Large intestine (tissue), 3 donors: ENCODE measurements around the gene MAP2K2. TPM values are rescaled to one million over a fixed set of nuclear protein-coding genes. Genes with fewer than 3 reads are reported as not detected.

Source experiments
- DNase-seq, 2 donors: peaks; one replicate each; pipeline versions ENCODE4 v3.0.0 to v3.0.0-alpha.2; 2013
- H3K27ac ChIP-seq: one replicate; pipeline ENCODE4 v1.5.1; 2013; ENCODE audit warnings: low read length
- H3K27me3 ChIP-seq: 2 replicates; pipeline ENCODE4 v1.6.1; 2013; ENCODE audit warnings: low read length; ENCODE audit not compliant: control insufficient read depth, insufficient read depth
- H3K36me3 ChIP-seq: 2 replicates; pipeline ENCODE4 v1.6.1; 2013; ENCODE audit warnings: low read length; ENCODE audit not compliant: control insufficient read depth, insufficient read depth
- H3K4me1 ChIP-seq: one replicate; pipeline ENCODE4 v1.6.1; 2013; ENCODE audit warnings: low read length; ENCODE audit not compliant: control insufficient read depth, insufficient read depth
- H3K4me3 ChIP-seq: one replicate; pipeline ENCODE4 v1.5.1; 2013; ENCODE audit warnings: low read length
- H3K9me3 ChIP-seq: one replicate; pipeline ENCODE4 v1.6.1; 2013; ENCODE audit warnings: mild to moderate bottlenecking, low read depth, low read length, moderate library complexity; ENCODE audit not compliant: control insufficient read depth
- WGBS: methylation state at CpG from one replicate; pipeline ENCODE4 v1.1.5; 2013; ENCODE audit warnings: low lambda C conversion rate; ENCODE audit not compliant: insufficient coverage; 5-methylcytosine and 5-hydroxymethylcytosine counted together
- polyA plus RNA-seq: library from polyadenylated mRNA; unstranded; fragments of 120-200 nt; gene quantifications from one replicate; pipeline ENCODE4 v1.2.1, GENCODE V29; 2013

The MAP2K2 gene
- polyA plus RNA-seq, 1 donor: 188 TPM

DNA sequence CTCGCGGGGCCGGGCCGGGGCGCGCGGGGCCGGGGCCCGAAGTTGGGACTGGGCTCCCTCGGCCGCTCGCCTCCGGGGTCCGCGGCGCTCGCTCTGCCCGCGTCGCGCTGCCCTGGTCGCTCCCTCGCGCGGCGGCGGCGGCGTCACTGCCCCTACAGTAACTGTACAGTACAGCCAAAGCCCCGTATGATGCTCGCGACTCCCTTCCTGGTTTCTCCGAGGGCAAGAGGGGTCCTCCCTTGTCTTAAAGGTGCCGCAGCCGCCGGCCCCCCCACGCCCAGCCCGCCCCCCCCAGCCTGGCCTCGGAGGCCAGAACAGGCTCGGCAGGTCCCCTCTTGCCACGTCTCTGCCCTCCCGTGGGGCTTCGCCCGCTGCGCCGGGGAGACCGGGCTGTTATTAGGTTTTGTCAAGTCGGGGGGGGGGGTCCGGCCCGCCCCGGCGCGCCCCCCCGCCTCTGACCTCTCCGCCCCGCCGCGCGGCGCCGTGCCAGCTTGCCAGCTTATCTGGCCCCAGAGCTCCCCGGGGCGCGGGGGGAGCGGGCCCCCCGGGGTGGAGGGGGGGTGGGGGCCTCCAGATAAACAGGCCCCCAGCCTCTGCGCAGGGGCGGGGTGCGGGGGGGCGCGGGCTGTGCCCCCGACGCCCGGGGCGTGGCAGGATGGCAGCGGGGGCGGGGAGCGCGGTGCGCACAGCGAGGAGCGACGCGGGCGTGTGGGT, 57.1 kb downstream of the MAP2K2 start, which contains the start of gene ZBTB7A:
ZBTB7A (minus strand) TSS at position 218 of the 714 bp plus-strand sequence. CDS start 11,667 bp downstream, outside the sequence.
- DNase-seq: peak; percentile 81 to 90
- Histone ChIP-seq H3K4me1 (peaks cover 26% of the 10 kb centered on the region), H3K27ac (peak within 1 kb of the TSS; percentile 97), H3K9me3 (no peaks in the 10 kb centered on the region), H3K36me3 (peaks cover 18% of the 10 kb centered on the region), H3K4me3 (peak within 1 kb of the TSS; percentile 100), H3K27me3 (no peaks in the 10 kb centered on the region)
- no CpG with 5 or more reads among the region's 85 CpGs for WGBS

DNA sequence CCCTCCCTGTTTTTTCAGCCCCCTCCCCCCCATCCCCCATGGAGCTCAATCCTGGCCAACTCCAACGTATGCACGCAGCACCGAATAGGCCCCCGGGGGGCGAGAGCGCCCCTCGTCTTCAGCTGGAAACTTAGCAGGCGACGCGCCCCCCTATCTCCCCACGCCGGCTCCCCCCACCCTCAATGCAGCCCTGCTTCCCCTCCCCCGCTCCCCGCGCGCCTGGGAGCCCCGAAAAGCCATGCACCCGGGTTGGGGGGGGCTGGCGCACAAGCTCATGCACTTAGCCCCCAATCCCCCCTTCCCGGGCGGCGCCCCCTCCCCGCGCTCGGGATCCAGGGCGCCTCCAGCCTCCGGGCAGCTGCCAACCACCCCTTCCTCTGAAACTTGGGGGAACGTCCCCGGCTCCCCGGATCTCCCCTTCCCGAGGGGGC, 57.7 kb downstream of the MAP2K2 start:
- no CpG with 5 or more reads among the region's 31 CpGs for WGBS
- Histone ChIP-seq H3K27ac (peak overlapping the region; percentile 97), H3K4me1 (peaks cover 30% of the 10 kb centered on the region), H3K9me3 (no peaks in the 10 kb centered on the region), H3K27me3 (no peaks in the 10 kb centered on the region), H3K4me3 (peak overlapping the region; percentile 100), H3K36me3 (peaks cover 21% of the 10 kb centered on the region)
- no peak for DNase-seq

DNA sequence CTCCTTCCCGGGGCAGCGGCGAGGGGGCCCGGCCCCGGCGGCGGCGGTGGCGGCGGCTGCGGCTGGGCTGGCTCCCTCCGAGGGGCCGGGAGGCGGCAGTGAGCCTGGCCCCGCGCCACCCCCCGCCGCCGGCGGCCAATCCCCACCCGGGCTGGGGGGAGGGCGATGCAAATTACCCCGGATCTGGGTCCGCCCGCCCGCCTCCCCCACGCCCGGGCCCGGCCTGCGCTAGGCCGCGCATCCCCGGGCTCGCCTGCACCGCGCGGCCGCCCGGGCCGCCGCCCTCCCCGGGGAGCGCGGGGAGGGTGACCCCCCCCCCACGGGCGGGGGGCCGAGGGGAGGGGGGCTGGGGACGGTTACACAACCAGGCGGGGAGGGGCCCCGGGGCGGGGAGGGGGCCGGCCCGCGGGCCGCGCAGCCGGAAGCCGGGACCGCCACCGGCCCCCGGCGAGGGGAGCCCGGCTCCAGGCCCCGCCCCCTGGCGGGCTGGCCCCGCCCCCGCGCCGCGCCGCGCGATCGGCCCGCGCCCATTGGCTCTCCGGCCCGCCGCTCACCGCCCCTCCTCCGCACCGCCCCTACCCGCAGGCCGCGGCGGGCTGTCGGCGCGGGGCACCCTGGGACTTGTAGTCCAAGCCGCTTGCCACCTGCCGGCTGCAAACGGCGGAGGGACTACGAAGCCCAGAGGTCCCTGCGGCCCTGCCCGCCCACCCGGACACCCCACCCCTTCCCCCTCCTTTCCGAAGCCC, 58.3 kb downstream of the MAP2K2 start:
- Histone ChIP-seq H3K27ac (peak overlapping the region; percentile 97), H3K4me1 (peaks cover 35% of the 10 kb centered on the region), H3K27me3 (no peaks in the 10 kb centered on the region), H3K9me3 (no peaks in the 10 kb centered on the region), H3K36me3 (peaks cover 25% of the 10 kb centered on the region), H3K4me3 (peak overlapping the region; percentile 100)
- no CpG with 5 or more reads among the region's 98 CpGs for WGBS
- peak; percentile 98 for DNase-seq

DNA sequence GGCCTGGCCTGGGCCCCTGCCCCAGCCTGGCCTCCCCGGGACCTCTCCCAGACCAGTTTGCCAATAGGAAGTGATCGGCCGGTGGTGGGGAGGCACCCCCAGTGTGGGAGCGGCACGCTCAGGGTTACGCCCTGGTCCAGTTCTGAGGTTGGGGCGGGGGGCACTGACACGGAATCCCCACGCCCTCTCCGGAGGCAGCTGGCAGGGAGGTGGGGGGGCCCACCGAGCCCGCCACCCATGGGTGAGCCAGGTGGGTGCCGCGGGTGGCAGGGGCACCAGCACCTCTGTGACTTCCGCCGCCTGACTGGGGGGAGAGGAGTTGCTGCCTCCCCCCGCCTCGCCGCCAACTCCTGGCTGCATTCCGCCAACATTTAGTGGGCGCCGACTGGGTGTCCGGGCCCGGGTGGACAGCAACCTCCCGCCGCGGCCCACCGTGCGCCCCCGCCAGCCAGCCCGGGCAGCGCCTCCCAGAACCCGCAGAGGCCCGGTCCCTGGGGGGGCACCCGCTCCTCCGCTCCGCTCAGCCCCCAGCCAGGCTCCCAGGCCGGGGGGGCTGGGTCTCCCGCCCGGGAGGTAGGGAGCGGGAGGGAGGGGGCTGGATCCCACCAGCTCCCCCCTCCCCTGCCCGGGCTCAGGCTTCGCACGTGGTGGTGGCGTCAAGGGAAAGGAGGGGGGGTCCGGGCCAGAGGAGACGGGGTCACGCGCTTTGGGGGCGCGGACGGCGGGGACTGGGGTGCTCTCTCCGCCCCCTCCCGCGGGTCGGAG, 59.2 kb downstream of the MAP2K2 start:
- DNase-seq: peak in 1 of 2 donors; percentile 62
- Histone ChIP-seq H3K4me3 (peak overlapping the region; percentile 80), H3K27me3 (no peaks in the 10 kb centered on the region), H3K36me3 (peaks cover 26% of the 10 kb centered on the region), H3K27ac (peak overlapping the region; percentile 92), H3K4me1 (peaks cover 42% of the 10 kb centered on the region), H3K9me3 (no peaks in the 10 kb centered on the region)
- WGBS: no CpG with 5 or more reads among the region's 57 CpGs

DNA sequence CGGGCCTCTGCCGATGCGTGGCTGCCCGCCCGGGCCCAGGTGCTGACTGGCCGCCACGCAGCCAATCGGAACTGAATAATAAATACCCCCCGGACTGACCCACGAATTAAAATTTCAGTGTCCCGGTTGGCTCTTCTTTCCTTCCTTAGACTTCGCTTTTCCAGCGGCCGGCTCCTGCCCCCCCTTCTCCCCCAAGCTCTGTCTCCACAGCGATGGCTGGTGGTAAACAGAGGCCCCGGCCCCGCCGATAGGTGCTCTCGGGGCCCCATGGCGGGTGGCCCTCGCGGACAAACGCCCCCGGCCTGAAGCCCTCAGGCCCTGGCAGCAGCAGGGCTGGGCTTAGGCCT, 59.8 kb downstream of the MAP2K2 start:
- peak in 1 of 2 donors; percentile 71 for DNase-seq
- H3K27ac ChIP-seq: peak overlapping the region; percentile 92
- H3K4me1 ChIP-seq: peaks cover 45% of the 10 kb centered on the region
- peaks cover 26% of the 10 kb centered on the region for H3K36me3 ChIP-seq
- no CpG with 5 or more reads among the region's 24 CpGs for WGBS
- no peaks in the 10 kb centered on the region for H3K9me3 ChIP-seq
- H3K4me3 ChIP-seq: peak overlapping the region; percentile 80
- H3K27me3 ChIP-seq: no peaks in the 10 kb centered on the region

DNA sequence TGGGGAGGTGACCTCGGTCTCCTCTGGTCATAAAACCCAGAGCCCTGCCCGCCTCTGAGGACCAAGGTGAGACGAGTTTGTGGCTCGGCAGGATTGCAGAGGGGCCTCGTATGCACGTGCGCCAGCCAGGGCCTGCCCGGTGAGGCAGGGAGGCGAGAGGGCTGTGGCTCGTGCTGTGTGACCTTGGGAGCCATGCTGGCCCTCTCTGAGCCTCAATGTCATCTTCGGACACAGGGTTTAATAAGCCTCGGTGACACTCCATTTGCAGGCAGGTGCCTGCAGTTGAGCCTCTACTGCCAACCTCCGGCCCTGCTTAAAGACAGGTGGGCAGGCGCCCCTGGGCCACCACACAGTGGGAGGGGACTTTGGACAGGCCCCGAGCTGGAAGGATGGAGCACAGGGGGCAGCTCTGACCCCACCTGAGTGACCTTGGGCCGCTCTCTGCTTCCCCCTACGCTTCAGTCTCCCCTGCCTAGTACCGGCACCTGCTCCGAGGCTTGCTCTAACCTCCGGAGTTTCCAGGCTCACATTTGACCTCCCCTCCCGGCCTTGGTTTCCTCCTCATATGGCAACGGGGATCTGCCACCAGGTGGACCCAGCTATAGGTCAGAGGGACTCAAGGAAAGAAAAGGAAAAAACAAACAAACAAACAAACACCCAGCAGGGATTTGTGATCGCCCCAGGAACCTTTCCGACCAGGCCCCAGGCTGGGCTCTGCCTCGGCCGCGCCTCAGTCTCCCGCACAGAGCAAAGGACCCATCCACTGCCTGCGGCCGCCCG, 60.4 kb downstream of the MAP2K2 start:
- peaks cover 26% of the 10 kb centered on the region for H3K36me3 ChIP-seq
- DNase-seq: peak in 1 of 2 donors; percentile 64
- H3K4me1 ChIP-seq: peaks cover 50% of the 10 kb centered on the region
- H3K4me3 ChIP-seq: peak overlapping the region; percentile 80
- H3K9me3 ChIP-seq: peaks cover 1% of the 10 kb centered on the region
- H3K27ac ChIP-seq: peak overlapping the region; percentile 92
- WGBS: 20% methylated on average over 1 of the region's 31 CpGs
- H3K27me3 ChIP-seq: no peaks in the 10 kb centered on the region

DNA sequence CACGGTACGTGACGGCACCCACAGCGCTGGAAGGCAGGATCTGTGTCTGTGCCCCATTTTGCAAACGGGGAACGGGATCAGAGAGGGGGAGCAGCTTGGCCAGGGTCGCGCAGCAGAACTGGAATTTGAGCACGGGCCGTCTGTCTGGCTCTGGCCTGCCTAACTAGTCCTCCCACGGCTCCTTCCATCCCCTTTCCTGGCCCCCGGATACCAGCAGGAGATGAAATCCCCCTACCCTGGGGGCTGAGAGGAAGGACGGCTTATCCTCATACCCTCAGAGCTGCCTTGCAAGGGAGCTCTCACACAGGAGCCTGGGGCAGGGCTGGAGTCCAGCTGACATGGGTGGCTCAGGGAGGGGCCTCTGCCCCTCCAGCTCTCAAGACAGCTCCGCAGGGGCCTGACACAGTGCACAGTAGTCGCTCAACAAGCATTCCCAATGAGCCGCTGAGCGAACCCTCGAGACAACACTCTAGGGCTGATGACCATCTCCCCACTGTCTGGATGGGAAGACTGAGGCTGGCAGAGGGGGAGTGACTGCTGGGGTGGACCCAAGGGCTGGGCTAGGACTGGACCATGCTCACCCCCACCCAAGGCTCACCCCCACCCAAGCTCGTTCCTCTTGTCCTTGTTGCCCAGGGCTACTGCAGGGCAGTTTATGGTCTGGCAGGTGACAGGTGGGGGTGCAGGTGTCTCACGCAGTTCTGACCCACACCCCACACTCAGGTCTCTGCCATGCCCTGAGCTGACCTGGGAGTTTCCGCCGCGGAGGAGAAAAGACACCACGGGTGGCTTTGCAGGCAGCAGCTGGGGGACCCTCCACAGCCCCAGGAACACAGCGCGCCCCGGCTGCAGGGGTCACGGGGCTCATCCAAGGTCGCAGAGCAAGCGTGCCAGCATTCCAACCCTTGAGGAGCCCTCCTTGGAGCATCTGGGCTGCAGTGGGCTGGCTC, 61.2 kb downstream of the MAP2K2 start:
- Histone ChIP-seq H3K27me3 (no peaks in the 10 kb centered on the region), H3K9me3 (peaks cover 3% of the 10 kb centered on the region), H3K36me3 (peaks cover 30% of the 10 kb centered on the region), H3K4me1 (peaks cover 51% of the 10 kb centered on the region), H3K4me3 (peak overlapping the region; percentile 80), H3K27ac (peak overlapping the region; percentile 92)
- DNase-seq: peak in 1 of 2 donors; percentile 48
- WGBS: 20% methylated on average over 1 of the region's 30 CpGs

DNA sequence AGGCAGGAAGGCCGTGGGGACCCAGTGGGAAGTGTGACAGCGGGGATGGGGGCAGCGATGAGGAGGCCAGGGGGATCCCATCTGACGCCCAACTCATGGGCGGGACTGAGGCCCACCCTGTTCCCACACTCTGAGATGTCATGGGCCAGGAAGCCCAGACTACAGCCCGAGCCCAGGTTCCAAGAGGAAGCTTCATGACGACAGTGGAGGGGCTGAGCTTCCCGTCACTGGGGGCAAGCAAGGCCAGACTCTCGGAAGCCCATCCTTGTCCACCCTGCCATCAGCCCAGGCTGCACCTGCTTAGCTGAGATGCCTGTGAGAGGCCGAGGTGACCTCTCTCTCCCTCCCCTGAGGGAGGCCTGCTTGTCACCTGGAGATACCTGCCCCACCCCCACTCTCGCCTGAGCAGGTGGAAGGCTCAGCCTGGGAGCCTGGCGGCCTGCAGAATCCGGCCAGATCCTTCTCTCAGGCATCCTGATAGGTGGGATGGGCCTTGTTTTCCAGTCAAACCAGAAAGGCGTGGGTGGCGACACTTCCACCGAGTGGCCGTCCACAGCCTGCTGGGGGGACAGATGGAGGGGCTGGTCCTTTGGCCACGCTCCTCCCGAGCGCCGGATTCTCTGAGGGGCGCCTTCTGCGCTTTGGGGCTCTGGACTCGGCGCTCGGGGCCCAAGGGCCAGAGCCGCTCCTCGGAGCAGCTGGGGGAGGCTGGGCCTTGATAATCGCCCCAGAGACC, 62.1 kb downstream of the MAP2K2 start:
- peaks cover 35% of the 10 kb centered on the region for H3K36me3 ChIP-seq
- H3K4me3 ChIP-seq: peak overlapping the region; percentile 80
- H3K27ac ChIP-seq: peak overlapping the region; percentile 92
- H3K27me3 ChIP-seq: no peaks in the 10 kb centered on the region
- peaks cover 52% of the 10 kb centered on the region for H3K4me1 ChIP-seq
- WGBS: no CpG with 5 or more reads among the region's 29 CpGs
- H3K9me3 ChIP-seq: peaks cover 3% of the 10 kb centered on the region
- DNase-seq: peak; percentile 77 to 85
